OCI-LY7 (cell line): ENCODE data around the gene GPBP1L1.

Experiments used
- CTCF ChIP-seq: fragments of 200-600 bp; sonication (generic); conservative IDR thresholded peaks from 2 replicates; pipeline ENCODE4 v1.5.1; 2014; ENCODE audit warnings: mild to moderate bottlenecking, antibody characterized with exemption, low read length, moderate library complexity, mixed read lengths
- EZH2phosphoT487 ChIP-seq: fragments of 200-600 bp; sonication (generic); IDR thresholded peaks from 2 replicates; pipeline ENCODE4 v1.6.1; 2018; ENCODE audit warnings: low read depth, borderline replicate concordance, mild to moderate bottlenecking, mixed run types, antibody characterized with exemption, low read length, moderate library complexity, mixed read lengths

GRCh38 chr1:45673956-45674355, 12.4 kb downstream of the GPBP1L1 start:
- no peak for TF ChIP-seq CTCF
- TF ChIP-seq EZH2phosphoT487, result no peak
